Stimulated activated CD4-positive, alpha-beta T cell treated with anti-CD3 and anti-CD28 coated beads, Interleukin-1b, Interleukin-23, amount 100 ng/mL, for 1 hour (primary cell): ENCODE measurements around the gene PRDM16.

ENCODE experiments used
- DNase-seq, 2 donors: peaks; one replicate each; pipeline ENCODE4 v3.0.0-alpha.2; 2020; ENCODE audit warnings: low read depth in 2 of 2

The PRDM16 gene

DNA sequence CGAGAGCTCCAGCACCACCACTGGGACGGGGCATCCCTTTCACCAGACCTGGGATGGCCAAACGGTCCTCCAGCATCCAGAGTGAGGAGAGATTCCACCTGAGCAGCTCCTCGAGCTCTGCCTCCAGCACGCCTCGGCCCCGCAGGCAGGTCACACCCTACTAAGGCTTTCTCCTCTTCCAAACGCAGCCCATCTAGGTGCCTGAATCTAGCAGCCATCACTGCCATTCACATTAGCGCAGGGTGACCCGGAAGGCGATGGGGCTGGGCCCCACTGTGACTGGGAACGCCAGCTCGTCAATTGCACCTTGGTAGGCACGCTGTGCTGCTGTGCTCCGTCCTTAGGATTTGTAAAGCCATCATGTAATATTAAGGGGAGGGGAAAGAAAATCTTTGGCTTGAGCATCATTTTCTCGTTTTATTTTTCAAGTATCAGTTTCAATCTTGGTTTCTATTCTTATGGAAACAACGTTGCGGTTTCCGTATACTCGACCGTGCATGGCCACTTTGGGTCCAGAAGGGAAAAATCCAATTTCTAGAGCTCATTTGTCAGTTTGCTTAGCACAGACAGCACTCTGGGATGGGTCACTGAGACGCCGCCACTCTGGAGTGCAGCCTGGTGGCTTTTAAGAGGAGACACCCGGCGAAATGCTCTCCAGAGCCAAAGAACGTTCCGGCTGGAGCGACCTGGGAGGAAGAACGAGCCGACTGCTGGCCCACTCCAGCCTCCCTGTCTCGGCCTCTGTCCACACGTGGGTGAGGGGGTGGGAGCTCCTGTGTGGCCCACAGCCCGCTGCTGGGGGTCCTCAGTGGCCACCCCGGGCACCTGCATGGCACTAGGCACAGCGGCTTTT, 173.6 kb downstream of the PRDM16 start:
- DNase-seq, result no peak

GRCh38 chr1:3243304-3243703, 174.3 kb downstream of the PRDM16 start:
- DNase-seq, result no peak

GRCh38 chr1:3244025-3244926, 175.3 kb downstream of the PRDM16 start:
- DNase-seq, result no peak

GRCh38 chr1:3244927-3245315, 175.9 kb downstream of the PRDM16 start:
- DNase-seq, result no peak

DNA sequence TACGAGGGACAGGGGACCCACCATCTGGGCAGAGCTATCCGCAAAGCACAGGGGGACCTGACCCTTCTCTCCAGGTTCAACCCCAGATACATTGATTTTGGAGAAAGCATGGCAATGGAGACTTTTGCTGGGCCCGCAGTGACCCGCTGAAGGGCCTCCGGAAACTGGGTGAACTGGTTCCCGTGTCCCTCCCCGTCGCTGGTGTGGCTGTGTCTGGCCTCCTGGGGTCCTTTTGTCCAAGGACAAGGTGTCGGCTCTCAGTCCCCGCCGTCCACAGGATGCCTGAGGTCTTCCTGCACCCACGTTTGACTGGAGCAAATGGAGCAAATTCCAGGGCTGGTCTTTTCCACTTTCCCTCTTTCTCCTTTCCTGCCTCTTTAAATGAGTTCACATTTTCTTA, 176.3 kb downstream of the PRDM16 start:
- no peak for DNase-seq

DNA sequence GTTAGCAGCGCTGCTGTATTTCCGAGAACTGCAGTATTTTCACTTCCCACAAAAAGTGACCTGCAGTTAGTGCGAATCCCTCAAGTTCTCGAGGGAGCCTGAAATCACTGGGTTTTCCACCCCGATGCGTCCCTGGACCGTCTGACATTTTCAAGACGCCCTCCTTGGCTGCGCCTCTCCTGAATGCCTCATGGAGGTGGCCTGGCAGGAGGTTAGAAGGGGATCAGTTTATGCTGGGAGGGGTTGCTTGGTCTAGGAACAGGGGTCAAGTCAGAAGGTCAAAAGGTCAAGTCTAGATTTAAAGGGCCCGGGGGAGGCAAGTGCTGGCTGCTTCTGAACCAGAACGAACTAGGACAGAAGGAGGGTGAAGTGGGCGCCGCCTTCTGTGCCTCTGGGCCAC, 176.8 kb downstream of the PRDM16 start:
- DNase-seq, result no peak

GRCh38 chr1:3246251-3246650, 177.2 kb downstream of the PRDM16 start:
- DNase-seq, result no peak

GRCh38 chr1:3247521-3248121, 178.6 kb downstream of the PRDM16 start:
- DNase-seq, result no peak

DNA sequence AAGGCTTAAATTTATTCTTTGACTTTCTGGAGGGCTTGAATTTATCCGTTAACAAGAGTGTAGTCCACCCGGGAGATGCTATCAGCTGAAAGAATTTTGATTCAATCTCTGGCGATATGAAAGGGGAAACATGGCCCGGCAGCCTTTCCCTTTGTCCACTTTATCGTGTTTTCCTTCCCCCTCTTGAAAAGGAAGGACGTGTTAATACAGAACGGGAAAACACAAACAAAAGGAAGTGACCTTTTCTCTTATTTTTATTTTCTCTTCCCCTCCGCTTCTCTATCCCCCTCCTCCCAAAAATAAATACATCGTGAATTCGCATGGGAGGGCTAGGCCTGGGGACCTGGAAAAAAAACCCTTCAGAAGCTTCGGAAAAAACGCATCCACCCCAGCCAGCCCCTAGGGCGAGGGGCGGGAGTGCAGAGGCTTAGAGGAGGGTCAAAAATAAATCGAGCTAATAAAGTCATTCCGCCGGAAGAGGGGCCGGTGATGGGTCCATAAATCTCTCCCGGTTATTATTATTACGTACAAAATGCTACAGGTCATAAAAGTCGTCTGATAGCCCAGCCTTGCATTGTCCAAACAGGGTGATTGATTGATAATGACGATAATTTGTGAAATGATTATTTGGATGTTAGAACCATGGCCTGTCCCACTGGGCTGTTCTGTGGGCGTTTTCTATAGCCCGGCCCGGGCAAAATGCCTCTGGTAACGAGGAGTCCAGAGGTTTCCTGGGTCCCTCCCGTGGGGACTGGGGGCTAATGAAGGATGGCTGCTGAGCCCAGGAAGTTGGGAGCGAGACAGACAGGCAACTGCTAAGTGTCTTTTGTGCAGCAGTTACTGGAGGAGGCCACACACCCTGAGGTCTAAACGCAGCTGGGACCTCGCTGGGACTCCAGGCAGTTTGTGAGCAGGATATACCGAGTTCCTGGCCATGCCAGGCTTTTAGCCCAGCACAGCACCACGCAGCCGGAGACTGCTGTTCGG, 179.4 kb downstream of the PRDM16 start:
- no peak for DNase-seq

- no peak for DNase-seq
These were observed 180.2 kb downstream of the PRDM16 start for GRCh38 chr1:3249231-3249630.

DNA sequence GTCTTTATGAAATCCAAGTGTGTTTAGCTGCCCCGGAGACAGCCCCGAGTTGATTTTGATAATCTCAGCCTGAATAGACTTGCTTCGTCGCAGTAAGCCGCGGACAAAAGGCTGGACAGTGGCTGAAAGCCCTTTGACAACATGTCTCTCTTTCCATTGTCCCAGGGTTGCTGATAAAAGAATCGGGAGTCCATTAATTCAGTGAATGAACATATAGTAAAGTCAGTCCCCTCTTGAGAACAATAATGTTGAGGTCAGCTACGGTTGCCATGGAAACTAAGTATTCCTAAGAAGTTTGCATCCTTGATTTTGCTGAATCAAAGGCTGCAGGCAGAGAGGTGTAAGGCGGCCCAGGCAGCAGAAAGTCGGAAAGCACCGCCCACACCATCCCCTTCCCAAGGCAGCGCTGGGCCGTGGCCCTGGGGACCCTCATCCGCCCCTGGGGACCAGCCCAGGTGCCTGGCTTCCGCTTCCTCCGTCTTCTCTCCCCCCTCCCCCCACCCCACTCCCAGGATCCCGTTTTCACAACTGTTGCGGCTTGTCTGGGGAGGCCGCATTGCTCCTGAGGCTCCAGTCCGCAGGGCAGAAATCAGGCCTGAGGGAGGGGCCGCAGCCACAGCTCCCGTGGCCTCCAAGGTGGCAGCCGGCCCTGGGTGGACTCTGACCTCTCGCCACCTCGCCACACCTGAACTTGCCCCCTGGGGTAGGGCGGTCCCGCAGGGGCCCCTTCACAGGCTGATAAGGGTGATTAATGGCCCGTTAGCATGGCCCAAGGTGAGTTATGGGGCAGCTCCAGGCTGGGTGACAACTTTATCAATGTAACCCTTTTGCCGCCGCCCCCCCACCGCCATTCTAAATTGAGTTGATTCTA, 180.9 kb downstream of the PRDM16 start:
- DNase-seq, result no peak

DNA sequence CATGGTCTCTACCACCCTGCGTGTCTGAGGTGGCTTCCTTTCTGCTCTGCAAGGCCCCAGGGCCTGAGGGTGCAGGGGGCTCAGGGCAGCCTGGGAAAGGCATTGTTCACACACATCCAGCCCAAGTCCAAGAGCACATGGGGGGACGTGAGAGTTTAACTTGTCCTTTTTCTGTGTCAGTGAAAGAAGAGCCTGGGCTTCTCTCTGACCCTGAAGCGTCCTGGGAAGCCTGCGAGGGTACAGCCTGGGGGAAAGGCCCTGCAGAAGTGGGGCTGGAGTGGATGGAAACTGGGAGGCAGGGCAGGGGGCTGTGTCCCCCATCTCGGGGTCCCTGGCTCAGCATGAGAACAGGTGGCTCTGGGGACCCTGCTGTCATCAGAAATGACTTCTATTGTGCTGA, 181.6 kb downstream of the PRDM16 start:
- no peak for DNase-seq

GRCh38 chr1:3251099-3251806, 182.2 kb downstream of the PRDM16 start:
- DNase-seq, result no peak

GRCh38 chr1:3251807-3252428, 182.9 kb downstream of the PRDM16 start:
- no peak for DNase-seq

DNA sequence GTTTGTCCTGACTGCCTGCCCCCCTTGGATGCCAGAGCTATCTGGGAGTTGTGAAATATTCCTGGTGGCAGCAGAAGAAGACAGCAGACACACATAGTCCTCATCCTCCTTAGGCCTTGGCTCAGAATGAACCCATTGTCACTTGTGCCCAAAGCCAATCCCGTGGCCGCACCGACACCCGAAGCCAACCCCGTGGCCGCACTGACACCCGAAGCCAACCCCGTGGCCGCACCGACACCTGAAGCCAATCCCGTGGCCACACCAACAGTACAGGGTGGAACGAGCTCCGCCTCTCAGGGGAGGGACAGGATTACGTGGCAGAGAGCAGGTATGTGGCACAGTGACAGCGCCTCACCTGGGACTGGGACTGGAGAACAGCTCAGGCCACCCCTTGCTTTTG, 186.7 kb downstream of the PRDM16 start:
- DNase-seq, result no peak

DNA sequence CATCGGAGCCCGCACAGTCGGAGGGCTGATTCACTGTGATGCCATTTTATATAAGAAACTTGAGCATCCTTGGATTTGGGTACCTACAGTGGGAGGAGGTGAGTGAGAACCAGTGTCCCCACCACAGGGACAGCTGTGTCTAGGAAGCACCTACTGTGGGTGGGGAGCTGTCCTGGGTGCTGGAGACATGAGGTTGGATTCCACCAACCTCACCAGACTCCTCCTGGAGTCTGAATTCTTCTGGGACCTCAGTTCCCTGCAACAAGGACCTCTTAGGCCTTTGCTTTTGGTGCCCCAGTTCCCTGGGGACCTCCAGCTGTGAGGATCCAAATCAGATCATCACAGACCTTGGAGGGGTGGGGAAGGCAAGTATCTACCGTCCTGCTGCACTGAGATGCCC, 188.8 kb downstream of the PRDM16 start:
- no peak for DNase-seq

- no peak for DNase-seq
These were observed 189.5 kb downstream of the PRDM16 start for GRCh38 chr1:3258386-3259003.

DNA sequence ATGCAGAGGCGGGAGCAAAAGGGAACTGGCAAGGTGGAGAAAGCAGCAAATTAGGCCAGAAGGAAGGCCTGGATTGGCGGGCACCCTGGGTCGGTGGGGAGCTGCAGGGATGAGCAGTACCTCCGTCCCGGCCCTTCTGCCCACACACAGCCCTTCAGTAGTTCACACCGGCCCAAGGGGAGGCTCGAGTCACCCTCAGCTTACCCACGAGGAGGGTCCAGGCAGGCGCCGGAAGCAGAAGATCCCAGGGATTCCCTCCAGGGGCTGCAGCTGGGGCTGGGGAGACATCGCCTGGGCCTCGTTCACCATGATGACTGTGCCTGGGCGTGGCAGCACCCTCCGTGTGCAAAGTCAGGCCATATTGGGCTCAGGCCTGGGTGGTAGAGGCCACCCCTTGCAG, 190.0 kb downstream of the PRDM16 start:
- no peak for DNase-seq
